HepG2 (cell line): Measurements from ENCODE around the gene MYADML2. TPM values are rescaled to one million over a fixed set of nuclear protein-coding genes. Genes with fewer than 3 reads are reported as not detected.

ENCODE experiments used
- CREBL2 ChIP-seq: sonication (generic); formaldehyde crosslinking; IDR thresholded peaks from 2 replicates; pipeline ENCODE4 v1.8.1; 2023; ENCODE audit warnings: missing genetic modification reagents, mild to moderate bottlenecking, borderline replicate concordance
- FOXC1 ChIP-seq: sonication (generic); formaldehyde crosslinking; IDR thresholded peaks from 2 replicates; pipeline ENCODE4 v1.8.0; 2022; ENCODE audit warnings: mild to moderate bottlenecking, missing genetic modification reagents, borderline replicate concordance
- JARID2 ChIP-seq: sonication (generic); formaldehyde crosslinking; IDR thresholded peaks from 2 replicates; pipeline ENCODE4 v1.8.1; 2023; ENCODE audit warnings: missing genetic modification reagents, inconsistent platforms; ENCODE audit not compliant: insufficient replicate concordance
- NRL ChIP-seq: sonication (generic); formaldehyde crosslinking; IDR thresholded peaks from 2 replicates; pipeline ENCODE4 v1.5.0; 2020; ENCODE audit warnings: missing genetic modification reagents, mild to moderate bottlenecking, moderate library complexity, borderline replicate concordance
- ZFP36L1 ChIP-seq: sonication (generic); formaldehyde crosslinking; IDR thresholded peaks from 2 replicates; pipeline ENCODE4 v1.8.0; 2022; ENCODE audit warnings: mild to moderate bottlenecking, missing genetic modification reagents, moderate library complexity
- ZNF275 ChIP-seq: sonication (generic); formaldehyde crosslinking; IDR thresholded peaks from 2 replicates; pipeline ENCODE4 v1.8.0; 2022; ENCODE audit warnings: missing genetic modification reagents, mild to moderate bottlenecking, inconsistent platforms, borderline replicate concordance
- ZNF292 ChIP-seq: sonication (generic); formaldehyde crosslinking; IDR thresholded peaks from 2 replicates; pipeline ENCODE4 v1.8.1; 2022; ENCODE audit warnings: mild to moderate bottlenecking, low read depth, missing genetic modification reagents, borderline replicate concordance
- ZNF605 ChIP-seq: sonication (generic); formaldehyde crosslinking; IDR thresholded peaks from 2 replicates; pipeline ENCODE4 v1.8.0; 2022; ENCODE audit warnings: mild to moderate bottlenecking, missing genetic modification reagents
- ZNF781 ChIP-seq: sonication (generic); formaldehyde crosslinking; IDR thresholded peaks from 2 replicates; pipeline ENCODE4 v1.5.1; 2020; ENCODE audit warnings: borderline replicate concordance, mild to moderate bottlenecking, missing genetic modification reagents; ENCODE audit errors: not compliant biosample characterization
- polyA plus RNA-seq, 8 experiments: library from polyadenylated mRNA; depleted of rRNA in 3 of 8; stranded (reverse) in 7 of 8; unstranded in 1 of 8; fragments of >200 nt; fragmentation: Illumina TruSeq in 4 of 8; extraction: Trizol in 4 of 8; gene quantifications; 2 replicates each; pipeline versions ENCODE4 v1.2.1 to v1.2.3, GENCODE V29; 2011 to 2016; ENCODE audit warnings: low read depth in 4 of 8, missing spikeins in 1 of 8, mixed read lengths in 1 of 8; ENCODE audit not compliant: insufficient read depth in 1 of 8
- total RNA-seq, 5 experiments: library from RNA; depleted of rRNA; stranded (reverse); fragments of >200 nt; fragmentation: Illumina TruSeq; extraction: Trizol; gene quantifications; 2 replicates each; pipeline ENCODE4 v1.2.3, GENCODE V29; 2016; ENCODE audit warnings: low read depth in 1 of 5
- TF ChIP-seq, protein P1 (sequence below): sonication (generic); formaldehyde crosslinking; IDR thresholded peaks from 2 replicates; pipeline ENCODE4 v1.4.0; 2020; ENCODE audit warnings: mild to moderate bottlenecking, missing genetic modification reagents
- TF ChIP-seq, protein P2 (sequence below): sonication (generic); formaldehyde crosslinking; IDR thresholded peaks from 2 replicates; pipeline ENCODE4 v1.8.0; 2022; ENCODE audit warnings: mild to moderate bottlenecking, missing genetic modification reagents, borderline replicate concordance
- TF ChIP-seq, protein P3 (sequence below): IDR thresholded peaks from 2 replicates; pipeline ENCODE4 v1.6.1; 2016; ENCODE audit warnings: mild to moderate bottlenecking
- TF ChIP-seq, protein P4 (sequence below): sonication (generic); formaldehyde crosslinking; IDR thresholded peaks from 2 replicates; pipeline ENCODE4 v1.5.0; 2020; ENCODE audit warnings: mild to moderate bottlenecking, missing genetic modification reagents, moderate library complexity
- TF ChIP-seq, protein P5 (sequence below): sonication (generic); formaldehyde crosslinking; IDR thresholded peaks from 2 replicates; pipeline ENCODE4 v1.8.0; 2022; ENCODE audit warnings: missing genetic modification reagents, mild to moderate bottlenecking, moderate library complexity, borderline replicate concordance
- TF ChIP-seq, protein P6 (sequence below): sonication (generic); formaldehyde crosslinking; IDR thresholded peaks from 2 replicates; pipeline ENCODE4 v1.5.0; 2020; ENCODE audit warnings: mild to moderate bottlenecking, low read depth, missing genetic modification reagents, borderline replicate concordance

Gene MYADML2
- total and polyA plus RNA-seq, 2 of the 13 experiments (the other 11 are each of a cell fraction or from before 2014, with no cell fraction given) = not detected

DNA sequence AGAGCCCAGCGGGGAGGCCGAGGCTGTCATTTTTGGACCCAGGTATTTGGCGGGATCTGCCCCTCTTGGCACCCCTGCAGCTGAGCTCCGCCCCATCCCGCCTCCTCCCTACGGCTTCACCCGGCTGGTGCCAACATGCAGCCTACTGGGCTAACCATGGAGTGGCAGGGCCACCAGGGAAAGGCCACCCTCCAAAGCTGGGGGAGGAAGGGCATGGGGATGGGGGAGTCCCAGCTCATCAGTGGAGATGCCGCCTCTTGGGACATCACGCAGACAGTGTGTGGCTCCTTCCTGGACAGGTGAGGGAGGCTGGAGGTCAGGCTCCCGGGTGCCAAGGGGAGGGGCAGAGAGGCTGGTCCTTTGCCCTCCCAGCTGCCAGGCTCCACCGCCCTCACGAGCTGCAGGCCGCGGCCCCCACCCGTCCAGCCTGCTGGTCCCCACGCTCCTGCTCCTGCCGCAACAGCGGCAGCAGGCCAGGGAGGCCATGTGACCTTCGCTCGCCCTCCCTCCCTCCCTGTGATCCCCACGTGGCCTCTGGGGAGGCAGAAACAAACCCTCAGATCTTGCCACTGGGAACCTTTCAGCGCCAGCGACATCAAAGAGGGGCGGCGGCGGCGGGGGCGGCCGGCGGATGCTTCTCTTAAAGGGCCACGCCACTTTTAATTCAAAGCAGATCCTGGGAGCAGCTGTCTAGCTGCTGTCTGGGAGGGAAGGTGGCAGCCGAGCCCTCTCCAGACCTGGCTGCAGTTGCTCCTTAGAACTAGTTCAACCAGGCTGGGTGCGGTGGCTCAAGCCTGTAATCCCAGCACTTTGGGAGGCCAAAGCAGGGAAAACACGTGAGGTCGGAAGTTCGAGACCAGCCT is 20.7 kb upstream of the MYADML2 start (continued):
- TF ChIP-seq, protein P1, sequence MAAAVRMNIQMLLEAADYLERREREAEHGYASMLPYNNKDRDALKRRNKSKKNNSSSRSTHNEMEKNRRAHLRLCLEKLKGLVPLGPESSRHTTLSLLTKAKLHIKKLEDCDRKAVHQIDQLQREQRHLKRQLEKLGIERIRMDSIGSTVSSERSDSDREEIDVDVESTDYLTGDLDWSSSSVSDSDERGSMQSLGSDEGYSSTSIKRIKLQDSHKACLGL (CRISPR knock-in tag) = peak; percentile 93
- TF ChIP-seq FOXC1 (peak; percentile 57; the same call in 1 of the 2 replicates), ZNF292 (CRISPR knock-in tag) (peak; percentile 95), ZNF605 (CRISPR knock-in tag) (peak; percentile 94), CREBL2 (CRISPR knock-in tag) (peak; percentile 51; the same call in 1 of the 2 replicates), ZNF275 (CRISPR knock-in tag) (0 out of 2 replicates have a peak, but pooled peaks have one; percentile 89), NRL (CRISPR knock-in tag) (0 out of 2 replicates have a peak, but pooled peaks have one; percentile 30), JARID2 (CRISPR knock-in tag) (peak; percentile 93), ZFP36L1 (CRISPR knock-in tag) (peak; percentile 97), ZNF781 (peak; percentile 86)
- TF ChIP-seq, protein P2, sequence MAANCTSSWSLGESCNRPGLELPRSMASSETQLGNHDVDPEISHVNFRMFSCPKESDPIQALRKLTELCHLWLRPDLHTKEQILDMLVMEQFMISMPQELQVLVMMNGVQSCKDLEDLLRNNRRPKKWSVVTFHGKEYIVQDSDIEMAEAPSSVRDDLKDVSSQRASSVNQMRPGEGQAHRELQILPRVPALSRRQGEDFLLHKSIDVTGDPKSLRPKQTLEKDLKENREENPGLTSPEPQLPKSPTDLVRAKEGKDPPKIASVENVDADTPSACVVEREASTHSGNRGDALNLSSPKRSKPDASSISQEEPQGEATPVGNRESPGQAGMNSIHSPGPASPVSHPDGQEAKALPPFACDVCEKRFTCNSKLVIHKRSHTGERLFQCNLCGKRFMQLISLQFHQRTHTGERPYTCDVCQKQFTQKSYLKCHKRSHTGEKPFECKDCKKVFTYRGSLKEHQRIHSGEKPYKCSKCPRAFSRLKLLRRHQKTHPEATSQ (CRISPR knock-in tag) = no peak
- TF ChIP-seq, protein P3, sequence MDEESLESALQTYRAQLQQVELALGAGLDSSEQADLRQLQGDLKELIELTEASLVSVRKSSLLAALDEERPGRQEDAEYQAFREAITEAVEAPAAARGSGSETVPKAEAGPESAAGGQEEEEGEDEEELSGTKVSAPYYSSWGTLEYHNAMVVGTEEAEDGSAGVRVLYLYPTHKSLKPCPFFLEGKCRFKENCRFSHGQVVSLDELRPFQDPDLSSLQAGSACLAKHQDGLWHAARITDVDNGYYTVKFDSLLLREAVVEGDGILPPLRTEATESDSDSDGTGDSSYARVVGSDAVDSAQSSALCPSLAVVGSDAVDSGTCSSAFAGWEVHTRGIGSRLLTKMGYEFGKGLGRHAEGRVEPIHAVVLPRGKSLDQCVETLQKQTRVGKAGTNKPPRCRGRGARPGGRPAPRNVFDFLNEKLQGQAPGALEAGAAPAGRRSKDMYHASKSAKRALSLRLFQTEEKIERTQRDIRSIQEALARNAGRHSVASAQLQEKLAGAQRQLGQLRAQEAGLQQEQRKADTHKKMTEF (CRISPR knock-in tag) = peak; percentile 96
- TF ChIP-seq, protein P4, sequence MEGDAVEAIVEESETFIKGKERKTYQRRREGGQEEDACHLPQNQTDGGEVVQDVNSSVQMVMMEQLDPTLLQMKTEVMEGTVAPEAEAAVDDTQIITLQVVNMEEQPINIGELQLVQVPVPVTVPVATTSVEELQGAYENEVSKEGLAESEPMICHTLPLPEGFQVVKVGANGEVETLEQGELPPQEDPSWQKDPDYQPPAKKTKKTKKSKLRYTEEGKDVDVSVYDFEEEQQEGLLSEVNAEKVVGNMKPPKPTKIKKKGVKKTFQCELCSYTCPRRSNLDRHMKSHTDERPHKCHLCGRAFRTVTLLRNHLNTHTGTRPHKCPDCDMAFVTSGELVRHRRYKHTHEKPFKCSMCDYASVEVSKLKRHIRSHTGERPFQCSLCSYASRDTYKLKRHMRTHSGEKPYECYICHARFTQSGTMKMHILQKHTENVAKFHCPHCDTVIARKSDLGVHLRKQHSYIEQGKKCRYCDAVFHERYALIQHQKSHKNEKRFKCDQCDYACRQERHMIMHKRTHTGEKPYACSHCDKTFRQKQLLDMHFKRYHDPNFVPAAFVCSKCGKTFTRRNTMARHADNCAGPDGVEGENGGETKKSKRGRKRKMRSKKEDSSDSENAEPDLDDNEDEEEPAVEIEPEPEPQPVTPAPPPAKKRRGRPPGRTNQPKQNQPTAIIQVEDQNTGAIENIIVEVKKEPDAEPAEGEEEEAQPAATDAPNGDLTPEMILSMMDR (CRISPR knock-in tag) = peak; percentile 49
- TF ChIP-seq, protein P5, sequence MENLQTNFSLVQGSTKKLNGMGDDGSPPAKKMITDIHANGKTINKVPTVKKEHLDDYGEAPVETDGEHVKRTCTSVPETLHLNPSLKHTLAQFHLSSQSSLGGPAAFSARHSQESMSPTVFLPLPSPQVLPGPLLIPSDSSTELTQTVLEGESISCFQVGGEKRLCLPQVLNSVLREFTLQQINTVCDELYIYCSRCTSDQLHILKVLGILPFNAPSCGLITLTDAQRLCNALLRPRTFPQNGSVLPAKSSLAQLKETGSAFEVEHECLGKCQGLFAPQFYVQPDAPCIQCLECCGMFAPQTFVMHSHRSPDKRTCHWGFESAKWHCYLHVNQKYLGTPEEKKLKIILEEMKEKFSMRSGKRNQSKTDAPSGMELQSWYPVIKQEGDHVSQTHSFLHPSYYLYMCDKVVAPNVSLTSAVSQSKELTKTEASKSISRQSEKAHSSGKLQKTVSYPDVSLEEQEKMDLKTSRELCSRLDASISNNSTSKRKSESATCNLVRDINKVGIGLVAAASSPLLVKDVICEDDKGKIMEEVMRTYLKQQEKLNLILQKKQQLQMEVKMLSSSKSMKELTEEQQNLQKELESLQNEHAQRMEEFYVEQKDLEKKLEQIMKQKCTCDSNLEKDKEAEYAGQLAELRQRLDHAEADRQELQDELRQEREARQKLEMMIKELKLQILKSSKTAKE (CRISPR knock-in tag) = peak; percentile 94
- TF ChIP-seq, protein P6, sequence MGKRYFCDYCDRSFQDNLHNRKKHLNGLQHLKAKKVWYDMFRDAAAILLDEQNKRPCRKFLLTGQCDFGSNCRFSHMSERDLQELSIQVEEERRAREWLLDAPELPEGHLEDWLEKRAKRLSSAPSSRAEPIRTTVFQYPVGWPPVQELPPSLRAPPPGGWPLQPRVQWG = no peak
